K562 (cell line): ENCODE measurements around the gene MT1M. TPM values are rescaled to one million over a fixed set of nuclear protein-coding genes. Genes with fewer than 3 reads are reported as not detected.

Source experiments
- ATAC-seq: fragments of 200-7000 bp; cut with Tn5 transposase; 3 replicates; pipeline ENCODE4 v1.9.1; 2020; ENCODE audit warnings: moderate library complexity
- BruUV-seq: library from RNA; stranded (reverse); fragments of 400-500 nt; replicated peaks from 2 replicates; lab custom pipeline; 2021; lab: Mats Ljungman, UMichigan
- CTCF ChIA-PET: fragments of 300-600 bp; formaldehyde crosslinking; extraction: SDS; loops from one replicate; lab custom pipeline; 2021; ENCODE audit warnings: low intra/inter-chr PET ratio; lab: Yijun Ruan, JAX
- POLR2A ChIA-PET: fragments of 300-600, 350-650 bp; sonication (Branson Sonifier 250); formaldehyde crosslinking; extraction: SDS; loops from one replicate; lab custom pipeline; 2021; ENCODE audit warnings: antibody characterized with exemption, inconsistent platforms; lab: Yijun Ruan, JAX
- DNase-seq, 4 experiments: peaks; one replicate each; pipeline versions ENCODE4 v3.0.0 to v3.0.0-alpha.2; 2011 to 2018; ENCODE audit warnings: low spot score in 3 of 4, mixed read lengths in 3 of 4; ENCODE audit errors: extremely low read depth in 1 of 4
- FAIRE-seq: peaks from 2 replicates; lab custom pipeline; 2011; peaks lifted over from hg19 to GRCh38; lab: Jason Lieb, UNC
- H2AFZ ChIP-seq: 2 replicates; pipeline ENCODE4 v1.6.0; 2011; ENCODE audit warnings: low read depth, low read length, control low read depth, inconsistent platforms
- H3K27ac ChIP-seq: fragments of 200-600 bp; 3 replicates; pipeline ENCODE4 v1.8.0; 2011; ENCODE audit warnings: low read depth, mild to moderate bottlenecking, control low read depth, inconsistent platforms, low read length, moderate library complexity, mixed read lengths; ENCODE audit errors: extremely low read depth
- H3K27me3 ChIP-seq, 2 experiments: fragments of 300-600 bp in 1 of 2; 2 replicates in 1 of 2; 3 replicates in 1 of 2; pipeline versions ENCODE4 v1.6.0 to v1.8.0; 2011; ENCODE audit warnings: inconsistent platforms in 2 of 2, low read length in 2 of 2, mild to moderate bottlenecking in 1 of 2, mixed read lengths in 1 of 2, moderate library complexity in 1 of 2; ENCODE audit not compliant: control insufficient read depth in 2 of 2, insufficient read depth in 2 of 2
- H3K36me3 ChIP-seq: fragments of 300-600 bp; 3 replicates; pipeline ENCODE4 v1.8.0; 2011; ENCODE audit warnings: mild to moderate bottlenecking, low read length, inconsistent platforms; ENCODE audit not compliant: control insufficient read depth, insufficient read depth
- H3K4me1 ChIP-seq, 2 experiments: fragments of 200-600 bp in 1 of 2; replicated peaks in 1 of 2; 2 replicates in 1 of 2; 3 replicates in 1 of 2; pipeline versions ENCODE4 v1.5.1 to v1.8.0; 2011; ENCODE audit warnings: inconsistent platforms in 2 of 2, low read length in 2 of 2, mild to moderate bottlenecking in 1 of 2, mixed read lengths in 1 of 2, moderate library complexity in 1 of 2; ENCODE audit not compliant: control insufficient read depth in 2 of 2, insufficient read depth in 2 of 2
- H3K4me2 ChIP-seq: 2 replicates; pipeline ENCODE4 v1.6.1; 2011; ENCODE audit warnings: low read length, control low read depth, inconsistent platforms, mixed read lengths; ENCODE audit not compliant: insufficient read depth
- H3K4me3 ChIP-seq: fragments of 200-600 bp; sonication (generic), shearing (Covaris generic); 2 replicates; pipeline ENCODE4 v1.5.1; 2016; ENCODE audit warnings: control low read depth, inconsistent platforms
- H3K79me2 ChIP-seq: fragments of 200-600 bp; 3 replicates; pipeline ENCODE4 v1.8.0; 2011; ENCODE audit warnings: low read length, inconsistent platforms; ENCODE audit not compliant: control insufficient read depth, insufficient read depth
- H3K9ac ChIP-seq, 2 experiments: 2 replicates each; pipeline versions ENCODE4 v1.6.0 to v1.6.1; 2011; ENCODE audit warnings: low read depth in 2 of 2, low read length in 2 of 2, control low read depth in 1 of 2, inconsistent platforms in 1 of 2, mild to moderate bottlenecking in 1 of 2, mixed read lengths in 1 of 2; ENCODE audit not compliant: insufficient read depth in 1 of 2
- H3K9me1 ChIP-seq: one replicate; pipeline ENCODE4 v1.6.0; 2011; ENCODE audit warnings: inconsistent platforms, mild to moderate bottlenecking, low read length, moderate library complexity; ENCODE audit not compliant: control insufficient read depth, insufficient read depth
- H3K9me3 ChIP-seq: replicated peaks from 2 replicates; pipeline ENCODE4 v1.5.1; 2011; ENCODE audit warnings: low read depth, low read length, inconsistent platforms; ENCODE audit not compliant: control insufficient read depth, insufficient read depth
- H4K20me1 ChIP-seq: replicated peaks from 2 replicates; pipeline ENCODE4 v1.6.1; 2011; ENCODE audit warnings: low read length, inconsistent platforms, mixed read lengths; ENCODE audit not compliant: control insufficient read depth, insufficient read depth
- ADNP ChIP-seq: fragments of 200-800 bp; sonication (Bioruptor generic); IDR thresholded peaks from 2 replicates; pipeline ENCODE4 v1.6.1; 2016; ENCODE audit warnings: missing genetic modification characterization, missing compliant biosample characterization
- AFF4 ChIP-seq: sonication (generic); formaldehyde crosslinking; IDR thresholded peaks from 2 replicates; pipeline ENCODE4 v1.8.0; 2023; ENCODE audit warnings: mild to moderate bottlenecking, missing genetic modification reagents
- C11orf30 ChIP-seq: fragments of 450-650 bp; IDR thresholded peaks from 2 replicates; pipeline ENCODE4 v1.6.1; 2016; ENCODE audit warnings: low read depth, mild to moderate bottlenecking
- CHD4 ChIP-seq: fragments of 200-600 bp; sonication (generic); IDR thresholded peaks from 3 replicates; pipeline ENCODE4 v1.6.1; 2012; ENCODE audit warnings: low read depth, mild to moderate bottlenecking, mixed read lengths, low read length, inconsistent platforms; ENCODE audit not compliant: insufficient read depth, insufficient replicate concordance, poor library complexity, severe bottlenecking
- FOXJ3 ChIP-seq: sonication (generic); formaldehyde crosslinking; IDR thresholded peaks from 2 replicates; pipeline ENCODE4 v1.4.0; 2020; ENCODE audit warnings: mild to moderate bottlenecking, missing genetic modification reagents
- HLTF ChIP-seq: fragments of 450-650 bp; IDR thresholded peaks from 2 replicates; pipeline ENCODE4 v1.6.1; 2016
- THRA ChIP-seq: fragments of 450-650 bp; IDR thresholded peaks from 2 replicates; pipeline ENCODE4 v1.6.1; 2017; ENCODE audit warnings: mild to moderate bottlenecking, moderate library complexity
- ZNF197 ChIP-seq: fragments of 200-800 bp; sonication (Bioruptor generic); IDR thresholded peaks from 2 replicates; pipeline ENCODE4 v1.6.1; 2016; ENCODE audit warnings: low read depth, missing genetic modification characterization, missing compliant biosample characterization
- ZNF316 ChIP-seq: fragments of 450-650 bp; IDR thresholded peaks from 2 replicates; pipeline ENCODE4 v1.6.1; 2016
- ZNF551 ChIP-seq: fragments of 250-450 bp; sonication (Bioruptor Pico); IDR thresholded peaks from 2 replicates; pipeline ENCODE4 v1.5.0; 2021; ENCODE audit warnings: mild to moderate bottlenecking, moderate library complexity
- WGBS: fragments of 100-300 bp; shearing (Covaris generic); methylation state at CpG from one replicate; pipeline ENCODE4 v1.1.6; 2016; ENCODE audit warnings: low coverage, mixed read lengths; ENCODE audit not compliant: insufficient coverage; ENCODE audit errors: missing lambda C conversion rate; 5-methylcytosine and 5-hydroxymethylcytosine counted together
- in situ Hi-C: fragments of 300-500 bp; cut with MboI; formaldehyde crosslinking; loops from 4 replicates; pipeline ENCODE4 v1.15.0; 2018; ENCODE audit warnings: inconsistent platforms, mixed read lengths
- intact Hi-C: fragments of 100-400 bp; cut with micrococcal nuclease; formaldehyde crosslinking; loops from 2 replicates; pipeline ENCODE4 v1.14.2; 2022
- polyA plus RNA-seq, 8 experiments: library from polyadenylated mRNA; depleted of rRNA in 4 of 8; stranded (reverse) in 5 of 8; unstranded in 3 of 8; fragments of >200 nt; fragmentation: Nextera tagmentation in 2 of 8; fragmentation: Illumina TruSeq in 1 of 8; extraction: Ambion mirVana in 2 of 8; extraction: Trizol in 1 of 8; gene quantifications; 2 replicates each; pipeline versions ENCODE4 v1.2.1 to v1.2.3, GENCODE V29; 2011 to 2014; ENCODE audit warnings: inconsistent platforms in 1 of 8, missing spikeins in 1 of 8
- total RNA-seq, 7 experiments: library from RNA; depleted of rRNA in 6 of 7; stranded (reverse); fragments of >200 nt in 6 of 7; fragmentation: Illumina TruSeq in 2 of 7; extraction: Trizol in 2 of 7; gene quantifications; 2 replicates each; pipeline versions ENCODE4 v1.2.1 to v1.2.3, GENCODE V29; 2011 to 2021; ENCODE audit warnings: low replicate concordance in 1 of 7

The MT1M gene
- total and polyA plus RNA-seq, 9 of the 15 experiments (the other 6 are each of a cell fraction or from before 2014, with no cell fraction given), result not detected

GRCh38 chr16:56649820-56650219 is 17.4 kb downstream of the MT1M start:
- intact Hi-C loops (no loop called here), in situ Hi-C loops (no loop called here)
- H3K79me2 ChIP-seq, result no peaks in the 10 kb centered on the region
- no TSS peak for BruUV-seq
- DNase-seq, result no peak
- POLR2A ChIA-PET, result no interaction called here
- no peak for TF ChIP-seq ADNP (tag)
- no peak for TF ChIP-seq ZNF316
- no peak for TF ChIP-seq AFF4 (CRISPR knock-in tag)
- TF ChIP-seq FOXJ3 (CRISPR knock-in tag), result no peak
- TF ChIP-seq ZNF551 (CRISPR knock-in tag), result no peak
- TF ChIP-seq C11orf30, result no peak
- TF ChIP-seq THRA, result no peak
- no peak for TF ChIP-seq ZNF197 (CRISPR knock-in tag)
- TF ChIP-seq CHD4, result no peak
- TF ChIP-seq HLTF, result no peak
- TF ChIP-seq, all 486 proteins: peak for 0
- Histone ChIP-seq H3K36me3 (no peaks in the 10 kb centered on the region), H3K27ac (no peak overlapping the region), H3K9ac (no peak overlapping the region), H3K9me3 (no peaks in the 10 kb centered on the region), H2AFZ (no peak overlapping the region), H3K4me2 (no peak overlapping the region), H3K9me1 (no peaks in the 10 kb centered on the region), H3K4me3 (no peak overlapping the region), H3K4me1 (peaks cover 0 to 5% of the 10 kb centered on the region in 2 experiments; a peak in 1 of 5 replicates), H4K20me1 (no peaks in the 10 kb centered on the region; the same call in 1 of the 2 replicates), H3K27me3 (peaks cover 30 to 63% of the 10 kb centered on the region in 2 experiments; a peak in 4 of 5 replicates)
- ATAC-seq (no peak), FAIRE-seq (no peak)
- CTCF ChIA-PET, result no interaction called here
- 4% methylated on average over 3 of the region's 3 CpGs for WGBS
